K562 (cell line): ENCODE data around the gene ATMIN. TPM values are rescaled to one million over a fixed set of nuclear protein-coding genes. Genes with fewer than 3 reads are reported as not detected.

Experiments used
- ADNP ChIP-seq: fragments of 200-800 bp; sonication (Bioruptor generic); IDR thresholded peaks from 2 replicates; pipeline ENCODE4 v1.6.1; 2016; ENCODE audit warnings: missing genetic modification characterization, missing compliant biosample characterization
- BACH1 ChIP-seq: fragments of 200-800 bp; sonication (Bioruptor generic); IDR thresholded peaks from 2 replicates; pipeline ENCODE4 v1.6.1; 2016; ENCODE audit warnings: missing genetic modification characterization, missing compliant biosample characterization
- FOS ChIP-seq: IDR thresholded peaks from 3 replicates; pipeline ENCODE4 v1.6.1; 2011; ENCODE audit not compliant: insufficient read length; ENCODE audit errors: extremely low read depth
- FUS ChIP-seq: fragments of 200-400 bp; formaldehyde crosslinking; optimal IDR thresholded peaks from 2 replicates; pipeline ENCODE3; 2017; ENCODE audit warnings: low read depth, low read length
- GATAD2A ChIP-seq: fragments of 450-650 bp; IDR thresholded peaks from 2 replicates; pipeline ENCODE4 v1.6.1; 2017
- MAFF ChIP-seq: IDR thresholded peaks from 2 replicates; pipeline ENCODE4 v1.6.1; 2012; ENCODE audit warnings: low read length, improper control_type of control experiment
- NONO ChIP-seq, 2 experiments: fragments of 200-400 bp in 1 of 2; fragments of 450-650 bp in 1 of 2; formaldehyde crosslinking in 1 of 2; IDR thresholded peaks; 2 replicates each; pipeline ENCODE4 v1.6.1; 2017; ENCODE audit warnings: low read depth in 2 of 2, mild to moderate bottlenecking in 2 of 2, moderate library complexity in 2 of 2, low read length in 1 of 2
- SPI1 ChIP-seq: IDR thresholded peaks from 2 replicates; pipeline ENCODE4 v1.6.1; 2011; ENCODE audit warnings: low read depth, low read length, control low read depth, borderline replicate concordance
- ZNF124 ChIP-seq: sonication (generic); formaldehyde crosslinking; IDR thresholded peaks from 2 replicates; pipeline ENCODE4 v1.8.1; 2022; ENCODE audit warnings: missing genetic modification reagents
- ZNF263 ChIP-seq: sonication (generic); formaldehyde crosslinking; IDR thresholded peaks from 2 replicates; pipeline ENCODE4 v1.8.0; 2022; ENCODE audit warnings: mild to moderate bottlenecking, missing genetic modification reagents, borderline replicate concordance
- ZNF695 ChIP-seq: fragments of 450-650 bp; formaldehyde crosslinking; IDR thresholded peaks from 2 replicates; pipeline ENCODE4 v1.4.0; 2020; ENCODE audit warnings: mild to moderate bottlenecking, moderate library complexity
- ZNF778 ChIP-seq: fragments of 450-650 bp; formaldehyde crosslinking; IDR thresholded peaks from 2 replicates; pipeline ENCODE4 v1.4.0; 2020; ENCODE audit warnings: mild to moderate bottlenecking, moderate library complexity
- polyA plus RNA-seq, 8 experiments: library from polyadenylated mRNA; depleted of rRNA in 4 of 8; stranded (reverse) in 5 of 8; unstranded in 3 of 8; fragments of >200 nt; fragmentation: Nextera tagmentation in 2 of 8; fragmentation: Illumina TruSeq in 1 of 8; extraction: Ambion mirVana in 2 of 8; extraction: Trizol in 1 of 8; gene quantifications; 2 replicates each; pipeline versions ENCODE4 v1.2.1 to v1.2.3, GENCODE V29; 2011 to 2014; ENCODE audit warnings: inconsistent platforms in 1 of 8, missing spikeins in 1 of 8
- total RNA-seq, 7 experiments: library from RNA; depleted of rRNA in 6 of 7; stranded (reverse); fragments of >200 nt in 6 of 7; fragmentation: Illumina TruSeq in 2 of 7; extraction: Trizol in 2 of 7; gene quantifications; 2 replicates each; pipeline versions ENCODE4 v1.2.1 to v1.2.3, GENCODE V29; 2011 to 2021; ENCODE audit warnings: low replicate concordance in 1 of 7
- TF ChIP-seq, protein P1 (sequence below): fragments of 150-350 bp; IDR thresholded peaks from 2 replicates; pipeline ENCODE4 v1.6.1; 2014; ENCODE audit warnings: low read depth, mild to moderate bottlenecking, low read length, borderline replicate concordance
- TF ChIP-seq, protein P2 (sequence below): fragments of 200-800 bp; sonication (Bioruptor generic); IDR thresholded peaks from 2 replicates; pipeline ENCODE4 v1.6.1; 2017; ENCODE audit warnings: missing genetic modification characterization, missing compliant biosample characterization
- TF ChIP-seq, protein P3 (sequence below), 2 experiments: fragments of 450-650 bp; IDR thresholded peaks; 2 replicates each; pipeline ENCODE4 v1.6.1; 2018; ENCODE audit warnings: mild to moderate bottlenecking in 2 of 2, low read depth in 1 of 2; ENCODE audit not compliant: partially characterized antibody in 2 of 2
- TF ChIP-seq, protein P4 (sequence below): fragments of 450-650 bp; conservative IDR thresholded peaks from 2 replicates; pipeline ENCODE4 v1.6.1; 2016; ENCODE audit warnings: missing genetic modification characterization, low read depth, mild to moderate bottlenecking, missing compliant biosample characterization, moderate library complexity

ATMIN gene
- total and polyA plus RNA-seq, 9 of the 15 experiments (the other 6 are each of a cell fraction or from before 2014, with no cell fraction given): 6.7 to 40.9 (median 23.4) TPM

DNA sequence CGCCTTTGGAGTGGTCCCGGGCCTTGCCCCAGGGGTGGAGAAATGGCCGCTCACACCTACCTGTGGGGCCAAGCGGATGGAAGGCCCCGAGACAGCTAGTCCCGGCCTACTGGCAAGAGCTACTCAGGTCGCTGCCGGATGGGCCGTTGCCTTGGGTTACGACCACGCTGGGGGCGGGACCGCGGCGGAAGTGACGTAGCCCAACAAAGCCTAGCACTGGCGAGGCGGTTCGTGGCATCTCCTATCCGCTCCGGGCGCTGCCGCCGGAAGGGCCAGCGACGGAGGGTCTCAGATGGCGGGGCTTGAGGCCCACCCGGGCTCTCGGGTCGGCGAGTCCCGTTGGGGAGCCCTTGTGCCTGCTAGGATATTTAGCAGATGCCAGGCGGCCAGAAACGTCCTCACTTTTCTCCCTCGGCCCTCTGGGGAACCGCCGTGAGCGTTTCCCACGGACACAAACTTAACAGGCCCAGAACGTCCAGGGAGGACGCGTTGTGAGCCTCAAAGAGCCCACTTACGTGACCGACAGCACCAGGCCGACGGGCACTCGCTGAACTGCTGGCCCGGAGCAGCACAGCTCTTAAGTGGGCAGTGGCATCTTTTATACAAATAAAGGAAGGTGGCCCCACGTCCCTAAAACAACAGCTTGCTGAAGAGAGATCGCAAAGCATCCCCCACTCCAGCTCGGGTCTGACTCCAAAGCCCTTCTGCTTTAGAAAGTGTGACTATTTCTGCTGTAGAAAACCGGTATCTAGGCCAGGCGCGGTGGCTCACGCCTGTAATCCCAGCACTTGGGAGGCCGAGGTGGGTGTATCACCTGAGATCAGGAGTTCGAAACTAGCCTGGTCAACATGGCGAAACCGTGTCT, 41.7 kb downstream of the ATMIN start, which contains the start of gene C16orf46 (continued):
- TF ChIP-seq, protein P1, sequence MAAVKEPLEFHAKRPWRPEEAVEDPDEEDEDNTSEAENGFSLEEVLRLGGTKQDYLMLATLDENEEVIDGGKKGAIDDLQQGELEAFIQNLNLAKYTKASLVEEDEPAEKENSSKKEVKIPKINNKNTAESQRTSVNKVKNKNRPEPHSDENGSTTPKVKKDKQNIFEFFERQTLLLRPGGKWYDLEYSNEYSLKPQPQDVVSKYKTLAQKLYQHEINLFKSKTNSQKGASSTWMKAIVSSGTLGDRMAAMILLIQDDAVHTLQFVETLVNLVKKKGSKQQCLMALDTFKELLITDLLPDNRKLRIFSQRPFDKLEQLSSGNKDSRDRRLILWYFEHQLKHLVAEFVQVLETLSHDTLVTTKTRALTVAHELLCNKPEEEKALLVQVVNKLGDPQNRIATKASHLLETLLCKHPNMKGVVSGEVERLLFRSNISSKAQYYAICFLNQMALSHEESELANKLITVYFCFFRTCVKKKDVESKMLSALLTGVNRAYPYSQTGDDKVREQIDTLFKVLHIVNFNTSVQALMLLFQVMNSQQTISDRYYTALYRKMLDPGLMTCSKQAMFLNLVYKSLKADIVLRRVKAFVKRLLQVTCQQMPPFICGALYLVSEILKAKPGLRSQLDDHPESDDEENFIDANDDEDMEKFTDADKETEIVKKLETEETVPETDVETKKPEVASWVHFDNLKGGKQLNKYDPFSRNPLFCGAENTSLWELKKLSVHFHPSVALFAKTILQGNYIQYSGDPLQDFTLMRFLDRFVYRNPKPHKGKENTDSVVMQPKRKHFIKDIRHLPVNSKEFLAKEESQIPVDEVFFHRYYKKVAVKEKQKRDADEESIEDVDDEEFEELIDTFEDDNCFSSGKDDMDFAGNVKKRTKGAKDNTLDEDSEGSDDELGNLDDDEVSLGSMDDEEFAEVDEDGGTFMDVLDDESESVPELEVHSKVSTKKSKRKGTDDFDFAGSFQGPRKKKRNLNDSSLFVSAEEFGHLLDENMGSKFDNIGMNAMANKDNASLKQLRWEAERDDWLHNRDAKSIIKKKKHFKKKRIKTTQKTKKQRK: no peak
- TF ChIP-seq, protein P2, sequence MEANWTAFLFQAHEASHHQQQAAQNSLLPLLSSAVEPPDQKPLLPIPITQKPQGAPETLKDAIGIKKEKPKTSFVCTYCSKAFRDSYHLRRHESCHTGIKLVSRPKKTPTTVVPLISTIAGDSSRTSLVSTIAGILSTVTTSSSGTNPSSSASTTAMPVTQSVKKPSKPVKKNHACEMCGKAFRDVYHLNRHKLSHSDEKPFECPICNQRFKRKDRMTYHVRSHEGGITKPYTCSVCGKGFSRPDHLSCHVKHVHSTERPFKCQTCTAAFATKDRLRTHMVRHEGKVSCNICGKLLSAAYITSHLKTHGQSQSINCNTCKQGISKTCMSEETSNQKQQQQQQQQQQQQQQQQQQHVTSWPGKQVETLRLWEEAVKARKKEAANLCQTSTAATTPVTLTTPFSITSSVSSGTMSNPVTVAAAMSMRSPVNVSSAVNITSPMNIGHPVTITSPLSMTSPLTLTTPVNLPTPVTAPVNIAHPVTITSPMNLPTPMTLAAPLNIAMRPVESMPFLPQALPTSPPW: peak; percentile 52; the same call in 1 of the 2 replicates
- TF ChIP-seq BACH1 (tag) (no peak), ZNF695 (no peak), ADNP (tag) (no peak), NONO (IDR thresholded peaks at IDR 0.05; ENCODE audit: low read depth in 2 of 2, low read length in 1 of 2) (peak in 1 of 2 experiments; percentile 23; a peak in 1 of 4 replicates), FUS (no peak), SPI1 (no peak), MAFF (no peak), ZNF263 (CRISPR knock-in tag) (no peak), GATAD2A (0 out of 2 replicates have a peak, but pooled peaks have one; percentile 61), ZNF778 (no peak), ZNF124 (CRISPR knock-in tag) (no peak), FOS (no peak)
- TF ChIP-seq, protein P3, sequence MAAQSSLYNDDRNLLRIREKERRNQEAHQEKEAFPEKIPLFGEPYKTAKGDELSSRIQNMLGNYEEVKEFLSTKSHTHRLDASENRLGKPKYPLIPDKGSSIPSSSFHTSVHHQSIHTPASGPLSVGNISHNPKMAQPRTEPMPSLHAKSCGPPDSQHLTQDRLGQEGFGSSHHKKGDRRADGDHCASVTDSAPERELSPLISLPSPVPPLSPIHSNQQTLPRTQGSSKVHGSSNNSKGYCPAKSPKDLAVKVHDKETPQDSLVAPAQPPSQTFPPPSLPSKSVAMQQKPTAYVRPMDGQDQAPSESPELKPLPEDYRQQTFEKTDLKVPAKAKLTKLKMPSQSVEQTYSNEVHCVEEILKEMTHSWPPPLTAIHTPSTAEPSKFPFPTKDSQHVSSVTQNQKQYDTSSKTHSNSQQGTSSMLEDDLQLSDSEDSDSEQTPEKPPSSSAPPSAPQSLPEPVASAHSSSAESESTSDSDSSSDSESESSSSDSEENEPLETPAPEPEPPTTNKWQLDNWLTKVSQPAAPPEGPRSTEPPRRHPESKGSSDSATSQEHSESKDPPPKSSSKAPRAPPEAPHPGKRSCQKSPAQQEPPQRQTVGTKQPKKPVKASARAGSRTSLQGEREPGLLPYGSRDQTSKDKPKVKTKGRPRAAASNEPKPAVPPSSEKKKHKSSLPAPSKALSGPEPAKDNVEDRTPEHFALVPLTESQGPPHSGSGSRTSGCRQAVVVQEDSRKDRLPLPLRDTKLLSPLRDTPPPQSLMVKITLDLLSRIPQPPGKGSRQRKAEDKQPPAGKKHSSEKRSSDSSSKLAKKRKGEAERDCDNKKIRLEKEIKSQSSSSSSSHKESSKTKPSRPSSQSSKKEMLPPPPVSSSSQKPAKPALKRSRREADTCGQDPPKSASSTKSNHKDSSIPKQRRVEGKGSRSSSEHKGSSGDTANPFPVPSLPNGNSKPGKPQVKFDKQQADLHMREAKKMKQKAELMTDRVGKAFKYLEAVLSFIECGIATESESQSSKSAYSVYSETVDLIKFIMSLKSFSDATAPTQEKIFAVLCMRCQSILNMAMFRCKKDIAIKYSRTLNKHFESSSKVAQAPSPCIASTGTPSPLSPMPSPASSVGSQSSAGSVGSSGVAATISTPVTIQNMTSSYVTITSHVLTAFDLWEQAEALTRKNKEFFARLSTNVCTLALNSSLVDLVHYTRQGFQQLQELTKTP (IDR thresholded peaks at IDR 0.05; ENCODE audit: low read depth in 1 of 2, partially characterized antibody in 2 of 2): peak in 1 of 2 experiments; percentile 18
- TF ChIP-seq, protein P4, sequence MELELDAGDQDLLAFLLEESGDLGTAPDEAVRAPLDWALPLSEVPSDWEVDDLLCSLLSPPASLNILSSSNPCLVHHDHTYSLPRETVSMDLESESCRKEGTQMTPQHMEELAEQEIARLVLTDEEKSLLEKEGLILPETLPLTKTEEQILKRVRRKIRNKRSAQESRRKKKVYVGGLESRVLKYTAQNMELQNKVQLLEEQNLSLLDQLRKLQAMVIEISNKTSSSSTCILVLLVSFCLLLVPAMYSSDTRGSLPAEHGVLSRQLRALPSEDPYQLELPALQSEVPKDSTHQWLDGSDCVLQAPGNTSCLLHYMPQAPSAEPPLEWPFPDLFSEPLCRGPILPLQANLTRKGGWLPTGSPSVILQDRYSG (tag): no peak
